HG03457 (cell line): Measurements from ENCODE around the gene PIAS4.

ENCODE experiments used
- ATAC-seq: cut with Tn5 transposase; IDR thresholded peaks from one replicate; pipeline ENCODE4 v1.9.1; 2021; ENCODE audit warnings: moderate number of reproducible peaks; ENCODE audit not compliant: unreplicated experiment

PIAS4 gene

DNA sequence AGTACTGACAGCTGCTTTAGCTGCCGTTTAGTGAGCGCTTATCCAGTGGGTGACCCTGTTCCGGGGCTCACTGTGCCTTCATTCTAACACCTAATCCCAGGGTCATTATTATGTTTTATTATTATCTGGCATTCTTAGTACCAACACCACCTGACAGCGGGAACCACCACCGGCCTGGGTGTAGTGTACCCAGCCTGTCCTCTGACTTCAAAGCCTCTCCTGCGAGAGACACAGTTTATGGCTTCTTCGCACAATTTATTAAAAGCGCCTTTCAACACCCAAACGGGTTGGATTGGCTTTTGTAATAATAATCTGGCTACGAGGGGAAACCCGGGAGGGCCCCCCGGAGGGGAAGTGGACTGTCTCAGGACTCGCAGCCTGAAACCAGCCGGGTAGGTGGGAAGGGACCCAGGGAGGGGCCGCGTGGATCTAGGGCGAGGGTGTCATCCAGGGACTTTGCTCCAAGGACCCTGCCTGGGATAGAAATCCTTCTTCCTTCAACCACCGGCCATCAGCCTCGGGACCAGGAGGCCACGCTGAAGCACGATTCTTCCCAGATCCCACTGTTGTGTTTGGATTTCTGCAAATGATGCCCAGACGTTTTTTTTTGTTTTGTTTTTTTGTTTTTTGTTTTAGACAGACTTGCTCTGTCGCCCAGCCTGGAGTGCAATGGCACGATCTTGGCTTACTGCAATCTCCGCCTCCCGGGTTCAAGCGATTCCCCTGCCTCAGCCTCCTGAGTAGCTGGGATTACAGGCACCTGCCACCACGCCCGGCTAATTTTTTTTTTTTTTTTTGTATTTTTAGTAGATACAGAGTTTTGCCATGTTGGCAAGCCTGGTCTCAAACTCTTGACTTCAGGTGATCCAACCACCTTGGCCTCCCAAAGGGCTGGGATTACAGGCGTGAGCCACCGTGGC lies 60.8 kb downstream of the PIAS4 start:
- ATAC-seq = no peak

DNA sequence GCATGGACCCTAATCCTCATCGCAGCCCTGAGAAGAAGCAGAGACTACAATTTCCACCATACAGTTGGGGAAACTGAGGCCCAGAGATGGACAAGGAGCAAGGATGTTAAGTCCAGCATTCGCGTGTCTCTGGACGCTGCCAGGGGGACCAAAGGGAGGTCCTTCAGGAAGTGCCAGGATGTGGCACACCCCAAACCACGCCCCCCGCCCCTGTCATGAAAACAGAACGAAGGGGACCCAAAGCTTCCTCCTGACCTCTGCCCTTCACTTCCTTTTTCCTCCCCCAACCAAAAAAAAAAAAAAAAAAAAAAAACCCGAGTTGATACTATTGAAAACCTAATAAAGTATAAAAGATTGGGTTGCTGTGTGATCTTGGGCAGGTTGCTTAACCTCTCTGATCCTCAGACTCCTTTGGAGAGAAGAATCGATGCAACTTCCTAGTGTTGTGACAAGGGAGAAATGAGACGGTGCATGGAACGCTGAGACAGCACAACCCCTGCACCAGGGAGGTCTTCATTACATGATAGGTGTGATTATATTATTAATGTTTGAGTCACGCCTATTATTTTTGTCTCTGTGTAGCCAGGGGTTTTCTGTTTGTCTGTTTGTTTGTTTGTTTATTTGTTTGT lies 61.9 kb downstream of the PIAS4 start:
- ATAC-seq = no peak

DNA sequence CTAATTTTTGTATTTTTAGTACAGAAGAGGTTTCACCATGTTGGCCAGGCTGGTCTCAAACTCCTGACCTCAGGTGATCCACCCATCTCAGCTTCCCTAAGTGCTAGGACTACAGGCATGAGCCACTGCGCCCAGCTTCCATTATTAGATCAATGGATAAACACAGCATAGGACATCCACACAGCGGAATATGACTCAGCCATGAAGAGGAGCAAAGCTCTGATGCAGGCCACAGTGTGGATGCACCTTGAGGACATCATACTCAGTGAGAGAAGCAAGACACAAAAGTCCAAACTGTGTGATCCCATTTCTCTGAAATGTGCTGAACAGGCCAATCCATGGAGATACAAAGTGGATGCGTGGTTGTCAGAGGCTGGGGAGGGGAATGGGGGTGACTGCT lies 64.1 kb downstream of the PIAS4 start:
- no peak for ATAC-seq

DNA sequence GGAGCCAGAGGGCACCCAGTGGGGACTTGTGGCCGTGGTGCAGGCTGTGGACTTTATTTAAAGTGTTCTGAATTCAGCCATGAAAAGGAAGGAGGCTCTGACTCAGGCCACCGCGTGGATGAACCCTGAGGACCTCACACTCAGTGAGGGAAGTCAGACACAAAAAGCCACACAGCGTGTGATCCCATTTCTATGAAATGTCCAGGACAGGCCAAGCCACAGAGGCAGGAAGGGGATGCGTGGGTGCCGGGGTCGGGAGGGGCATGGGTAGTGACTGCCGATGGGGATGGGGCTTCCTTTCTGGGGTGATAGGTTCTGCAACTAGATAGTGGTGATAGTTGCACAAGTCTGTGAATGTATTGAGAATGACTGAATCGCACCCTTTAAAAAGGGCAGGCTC lies 67.8 kb downstream of the PIAS4 start:
- no peak for ATAC-seq

GRCh38 chr19:4077007-4077374 lies 69.5 kb downstream of the PIAS4 start:
- ATAC-seq = no peak

- no peak for ATAC-seq
Observed at GRCh38 chr19:4077800-4078684, 70.5 kb downstream of the PIAS4 start.

- no peak for ATAC-seq
Observed at GRCh38 chr19:4080473-4080872, 72.9 kb downstream of the PIAS4 start.

GRCh38 chr19:4081441-4082129 lies 74.0 kb downstream of the PIAS4 start:
- ATAC-seq = no peak

- ATAC-seq = no peak
Observed at GRCh38 chr19:4082172-4082571, 74.6 kb downstream of the PIAS4 start.

DNA sequence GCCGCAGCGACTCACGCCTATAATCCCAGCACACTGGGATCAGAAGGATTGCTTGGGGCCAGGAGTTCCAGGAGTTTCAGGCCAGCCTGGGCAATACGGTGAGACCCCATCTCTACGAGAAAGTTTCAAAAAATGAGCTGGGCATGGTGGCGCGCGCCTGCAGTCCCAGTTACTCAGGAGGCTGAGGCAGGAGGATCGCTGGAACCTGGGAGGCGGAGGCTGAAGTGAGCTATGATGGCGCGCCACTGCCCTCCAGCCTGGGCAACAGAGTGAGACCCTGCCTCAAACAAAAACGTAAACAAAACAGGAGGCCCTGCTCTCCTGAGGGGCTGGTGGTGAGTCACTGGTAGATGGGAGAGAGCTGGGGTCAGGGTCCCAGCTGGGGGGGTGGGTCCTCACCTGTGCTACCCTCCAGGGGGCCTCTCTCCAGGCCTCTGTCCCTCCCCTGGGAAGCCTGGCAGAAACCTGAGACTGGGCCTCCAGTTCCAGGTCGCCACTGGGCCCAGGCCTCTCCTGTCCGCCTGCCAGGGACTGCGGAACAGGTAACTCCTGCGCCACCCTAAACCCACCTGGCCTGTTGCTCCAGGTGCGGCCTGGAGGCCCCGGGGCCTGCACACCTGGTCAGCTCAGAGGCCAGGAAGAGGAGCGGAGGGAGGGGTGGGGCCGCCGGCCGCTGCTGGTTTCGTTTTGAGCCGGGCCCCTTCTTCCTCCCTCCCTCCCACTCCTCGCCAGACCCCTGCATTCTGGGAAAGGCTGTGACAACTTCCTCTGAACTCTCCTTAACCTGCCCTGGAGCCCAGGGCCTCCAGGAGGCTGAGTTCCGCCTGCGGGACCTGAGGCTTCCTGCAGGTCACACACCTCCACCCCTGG lies 76.4 kb downstream of the PIAS4 start:
- no peak for ATAC-seq

DNA sequence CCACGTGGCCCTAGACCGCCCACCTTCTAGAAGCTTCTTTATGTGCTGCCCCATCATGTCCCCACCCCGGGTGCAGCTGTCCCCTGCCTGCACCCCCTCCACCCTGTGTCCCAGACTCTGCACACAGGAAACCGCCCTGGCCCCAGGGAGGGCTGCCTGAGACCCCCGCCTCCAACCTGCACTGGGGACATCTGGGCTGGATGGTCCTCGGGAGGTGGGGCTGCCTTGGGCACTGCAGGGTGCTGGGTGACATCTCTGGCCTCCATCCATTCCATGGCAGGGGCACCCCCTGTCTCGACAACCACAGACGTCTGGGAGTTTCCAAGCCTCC lies 77.0 kb downstream of the PIAS4 start:
- ATAC-seq = no peak

DNA sequence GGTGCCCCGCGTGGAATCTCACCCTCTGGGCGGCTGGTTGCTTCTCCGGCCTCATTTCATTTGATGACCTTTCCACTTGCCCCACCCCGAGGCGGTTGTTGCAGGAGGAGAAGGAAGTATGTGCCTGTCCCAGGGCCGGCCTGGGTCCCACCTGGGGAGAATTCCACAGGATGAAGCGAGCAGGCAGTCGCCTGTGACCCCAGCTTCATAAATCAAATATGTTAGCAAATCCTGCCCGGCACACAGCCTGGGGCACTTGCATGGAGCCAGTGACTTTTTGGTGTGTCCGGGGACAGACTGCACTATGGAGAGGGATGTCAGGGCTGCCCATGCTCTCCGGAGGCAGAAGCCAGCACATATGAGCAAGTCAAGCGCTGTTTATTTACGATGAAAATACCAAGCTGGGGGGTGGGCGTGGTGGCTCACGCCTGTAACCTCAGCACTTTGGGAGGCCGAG lies 78.9 kb downstream of the PIAS4 start:
- ATAC-seq = no peak

GRCh38 chr19:4087787-4088679 lies 80.5 kb downstream of the PIAS4 start:
- no peak for ATAC-seq

DNA sequence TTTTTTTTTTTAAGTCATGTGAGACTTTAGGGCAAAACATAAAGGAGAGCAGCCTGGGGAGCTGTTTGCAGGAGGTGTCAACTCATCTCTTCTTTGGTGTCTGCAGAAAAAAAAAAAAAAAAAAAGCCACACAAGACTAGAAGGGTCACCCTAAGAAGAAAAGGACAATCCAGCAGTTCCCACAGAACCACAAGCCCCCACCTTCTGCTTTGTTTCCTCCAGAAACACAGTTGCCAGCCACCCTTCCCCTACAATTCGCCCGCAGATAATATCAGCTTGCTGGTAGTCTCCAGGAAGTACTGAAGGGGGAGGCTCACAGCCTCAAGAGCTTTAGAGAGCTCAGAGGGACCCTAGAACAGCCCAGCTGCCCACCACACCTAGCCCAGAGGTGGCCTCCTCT lies 81.4 kb downstream of the PIAS4 start:
- no peak for ATAC-seq
